Measurements from ENCODE around the gene SMC5.

Gene SMC5

DNA sequence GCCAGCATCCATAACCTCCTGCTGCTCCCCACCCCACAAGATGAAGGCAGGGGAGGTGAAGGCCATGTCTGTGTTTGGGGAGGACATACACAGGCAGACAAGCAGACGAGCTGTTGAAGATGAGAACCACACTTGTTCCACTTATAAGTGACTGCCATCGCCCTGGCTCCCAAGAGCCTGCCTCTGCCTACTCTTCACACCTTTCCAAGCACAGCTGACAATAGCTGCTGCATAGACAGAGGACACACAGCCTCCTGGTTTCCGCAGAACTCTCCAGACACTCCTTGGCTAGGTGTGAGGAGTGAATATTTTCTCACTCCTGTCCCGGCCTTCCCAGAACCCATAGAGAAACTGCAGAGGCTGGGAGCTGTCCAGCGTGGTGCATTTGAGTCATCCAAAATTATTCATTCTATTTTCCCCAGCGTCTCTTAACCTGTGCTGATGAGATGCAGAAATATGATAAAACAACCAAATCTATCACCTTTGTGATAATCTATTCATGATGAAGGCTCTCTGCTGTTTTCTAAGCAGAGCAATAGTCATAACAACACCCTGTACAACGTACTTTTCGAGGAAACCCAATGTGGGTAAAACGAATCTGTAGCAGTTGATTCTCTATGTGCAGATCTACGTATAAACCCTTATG is 131.0 kb downstream of the SMC5 start:
- Histone ChIP-seq H2BK120ac (ENCODE audit: low read depth, low read length) (no peak overlapping the region), H3K27me3 (ENCODE audit: control insufficient read depth in 1 of 2, insufficient read depth in 1 of 2, low read length in 2 of 2) (no peaks in the 10 kb centered on the region), H3K18ac (ENCODE audit: low read depth in 1 of 2, low read length in 2 of 2) (no peak overlapping the region), H2BK5ac (ENCODE audit: low read depth, low read length, poor library complexity, severe bottlenecking) (no peak overlapping the region), H3K4me2 (ENCODE audit: low read length, poor library complexity, severe bottlenecking) (no peak overlapping the region), H4K91ac (ENCODE audit: low read length) (no peak overlapping the region), H3K4ac (ENCODE audit: low read depth in 1 of 2, low read length in 2 of 2) (no peak overlapping the region), H2BK15ac (ENCODE audit: low read depth, poor library complexity, severe bottlenecking) (no peak overlapping the region), H4K8ac (ENCODE audit: low read length) (no peak overlapping the region), H2AFZ (ENCODE audit: low read depth, low read length) (no peak overlapping the region), H3K14ac (ENCODE audit: low read length in 2 of 2) (no peak overlapping the region), H2AK5ac (ENCODE audit: low read length, severe bottlenecking) (no peak overlapping the region), H3K79me1 (replicated peaks; ENCODE audit: low read length, poor library complexity, severe bottlenecking) (peaks cover 15% of the 10 kb centered on the region), H3K9me3 (ENCODE audit: control insufficient read depth, low read length) (no peaks in the 10 kb centered on the region), H3K23ac (ENCODE audit: low read length in 2 of 2) (no peak overlapping the region), H3K27ac (ENCODE audit: low read length, poor library complexity, severe bottlenecking) (no peak overlapping the region), H3K4me3 (ENCODE audit: insufficient read depth in 1 of 2, low read depth in 1 of 2, low read length in 2 of 2) (no peak overlapping the region), H3K9ac (ENCODE audit: low read length) (no peak overlapping the region), H2BK12ac (ENCODE audit: low read length in 2 of 2) (no peak overlapping the region), H3K4me1 (ENCODE audit: control insufficient read depth, insufficient read depth, low read depth, low read length) (peaks cover 2% of the 10 kb centered on the region), H3K36me3 (ENCODE audit: control insufficient read depth in 1 of 2, insufficient read depth in 2 of 2, low read depth in 1 of 2, low read length in 2 of 2) (peaks cover 3 to 29% of the 10 kb centered on the region in 2 experiments)
- DNase-seq: peak; percentile 59
- 68% methylated on average over 10 of the region's 10 CpGs for WGBS

DNA sequence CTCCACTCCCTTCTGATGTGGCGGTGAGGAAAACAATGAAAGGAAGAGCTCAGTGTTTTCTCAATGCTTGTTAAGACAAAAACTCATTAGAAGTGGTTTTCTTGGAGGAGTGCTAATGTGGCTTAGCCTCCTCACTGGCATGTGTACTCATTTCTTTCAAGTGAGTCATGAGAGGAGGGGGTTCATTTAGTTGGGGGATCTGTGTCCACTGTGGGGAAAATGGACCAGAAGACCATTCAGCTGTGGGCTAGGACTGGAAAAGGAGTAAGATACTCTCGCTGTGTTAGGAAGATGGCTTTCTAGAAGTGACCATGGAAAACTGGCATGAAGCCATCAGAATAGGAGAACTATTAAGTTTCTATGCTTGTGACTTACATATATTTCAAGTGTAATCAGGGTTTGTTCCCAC is 132.2 kb downstream of the SMC5 start:
- Histone ChIP-seq H2AFZ (ENCODE audit: low read depth, low read length) (no peak overlapping the region), H3K14ac (ENCODE audit: low read length in 2 of 2) (no peak overlapping the region), H3K18ac (ENCODE audit: low read depth in 1 of 2, low read length in 2 of 2) (peak overlapping the region in 1 of 2 experiments; percentile 12), H2BK5ac (ENCODE audit: low read depth, low read length, poor library complexity, severe bottlenecking) (no peak overlapping the region), H3K4me3 (ENCODE audit: insufficient read depth in 1 of 2, low read depth in 1 of 2, low read length in 2 of 2) (no peak overlapping the region), H4K8ac (ENCODE audit: low read length) (no peak overlapping the region), H2BK120ac (ENCODE audit: low read depth, low read length) (no peak overlapping the region), H3K4me2 (ENCODE audit: low read length, poor library complexity, severe bottlenecking) (no peak overlapping the region), H3K23ac (ENCODE audit: low read length in 2 of 2) (no peak overlapping the region), H3K36me3 (ENCODE audit: control insufficient read depth in 1 of 2, insufficient read depth in 2 of 2, low read depth in 1 of 2, low read length in 2 of 2) (peaks cover 3 to 17% of the 10 kb centered on the region in 2 experiments), H2BK12ac (ENCODE audit: low read length in 2 of 2) (no peak overlapping the region), H3K9ac (ENCODE audit: low read length) (no peak overlapping the region), H3K4me1 (ENCODE audit: control insufficient read depth, insufficient read depth, low read depth, low read length) (peaks cover 2% of the 10 kb centered on the region), H2AK5ac (ENCODE audit: low read length, severe bottlenecking) (no peak overlapping the region), H3K27me3 (ENCODE audit: control insufficient read depth in 1 of 2, insufficient read depth in 1 of 2, low read length in 2 of 2) (no peaks in the 10 kb centered on the region), H2BK15ac (ENCODE audit: low read depth, poor library complexity, severe bottlenecking) (no peak overlapping the region), H4K91ac (ENCODE audit: low read length) (no peak overlapping the region), H3K27ac (ENCODE audit: low read length, poor library complexity, severe bottlenecking) (no peak overlapping the region), H3K79me1 (replicated peaks; ENCODE audit: low read length, poor library complexity, severe bottlenecking) (peaks cover 17% of the 10 kb centered on the region), H3K9me3 (ENCODE audit: control insufficient read depth, low read length) (no peaks in the 10 kb centered on the region), H3K4ac (ENCODE audit: low read depth in 1 of 2, low read length in 2 of 2) (no peak overlapping the region)
- WGBS: 96% methylated on average over 2 of the region's 2 CpGs
- no peak for DNase-seq

GRCh38 chr9:70392189-70392588 is 133.4 kb downstream of the SMC5 start:
- no peak overlapping the region for H3K9ac ChIP-seq (ENCODE audit: low read length)
- H3K23ac ChIP-seq (ENCODE audit: low read length in 2 of 2): no peak overlapping the region
- H3K4me1 ChIP-seq (ENCODE audit: control insufficient read depth, insufficient read depth, low read depth, low read length): peaks cover 2% of the 10 kb centered on the region
- H3K79me1 ChIP-seq (replicated peaks; ENCODE audit: low read length, poor library complexity, severe bottlenecking): peaks cover 17% of the 10 kb centered on the region
- DNase-seq: no peak
- no peak overlapping the region for H3K18ac ChIP-seq (ENCODE audit: low read depth in 1 of 2, low read length in 2 of 2)
- no peak overlapping the region for H3K27ac ChIP-seq (ENCODE audit: low read length, poor library complexity, severe bottlenecking)
- peaks cover 3 to 5% of the 10 kb centered on the region in 2 experiments for H3K36me3 ChIP-seq (ENCODE audit: control insufficient read depth in 1 of 2, insufficient read depth in 2 of 2, low read depth in 1 of 2, low read length in 2 of 2)
- no peak overlapping the region for H2BK120ac ChIP-seq (ENCODE audit: low read depth, low read length)
- no peak overlapping the region for H3K4me2 ChIP-seq (ENCODE audit: low read length, poor library complexity, severe bottlenecking)
- H3K4ac ChIP-seq (ENCODE audit: low read depth in 1 of 2, low read length in 2 of 2): no peak overlapping the region
- H4K8ac ChIP-seq (ENCODE audit: low read length): no peak overlapping the region
- 50% methylated on average over 1 of the region's 2 CpGs for WGBS
- H4K91ac ChIP-seq (ENCODE audit: low read length): no peak overlapping the region
- H3K14ac ChIP-seq (ENCODE audit: low read length in 2 of 2): no peak overlapping the region
- H2AFZ ChIP-seq (ENCODE audit: low read depth, low read length): no peak overlapping the region
- H2BK12ac ChIP-seq (ENCODE audit: low read length in 2 of 2): no peak overlapping the region
- no peak overlapping the region for H2AK5ac ChIP-seq (ENCODE audit: low read length, severe bottlenecking)
- no peaks in the 10 kb centered on the region for H3K27me3 ChIP-seq (ENCODE audit: control insufficient read depth in 1 of 2, insufficient read depth in 1 of 2, low read length in 2 of 2)
- H2BK15ac ChIP-seq (ENCODE audit: low read depth, poor library complexity, severe bottlenecking): no peak overlapping the region
- H2BK5ac ChIP-seq (ENCODE audit: low read depth, low read length, poor library complexity, severe bottlenecking): no peak overlapping the region
- H3K9me3 ChIP-seq (ENCODE audit: control insufficient read depth, low read length): no peaks in the 10 kb centered on the region
- H3K4me3 ChIP-seq (ENCODE audit: insufficient read depth in 1 of 2, low read depth in 1 of 2, low read length in 2 of 2): no peak overlapping the region

GRCh38 chr9:70392850-70393249 is 134.1 kb downstream of the SMC5 start:
- Histone ChIP-seq H3K9ac (ENCODE audit: low read length) (no peak overlapping the region), H3K27me3 (ENCODE audit: control insufficient read depth in 1 of 2, insufficient read depth in 1 of 2, low read length in 2 of 2) (no peaks in the 10 kb centered on the region), H3K4me2 (ENCODE audit: low read length, poor library complexity, severe bottlenecking) (no peak overlapping the region), H3K9me3 (ENCODE audit: control insufficient read depth, low read length) (no peaks in the 10 kb centered on the region), H2BK5ac (ENCODE audit: low read depth, low read length, poor library complexity, severe bottlenecking) (no peak overlapping the region), H3K27ac (ENCODE audit: low read length, poor library complexity, severe bottlenecking) (no peak overlapping the region), H3K4me3 (ENCODE audit: insufficient read depth in 1 of 2, low read depth in 1 of 2, low read length in 2 of 2) (no peak overlapping the region), H3K79me1 (replicated peaks; ENCODE audit: low read length, poor library complexity, severe bottlenecking) (peaks cover 13% of the 10 kb centered on the region), H3K23ac (ENCODE audit: low read length in 2 of 2) (no peak overlapping the region), H3K18ac (ENCODE audit: low read depth in 1 of 2, low read length in 2 of 2) (no peak overlapping the region), H4K8ac (ENCODE audit: low read length) (no peak overlapping the region), H2AK5ac (ENCODE audit: low read length, severe bottlenecking) (no peak overlapping the region), H2BK120ac (ENCODE audit: low read depth, low read length) (no peak overlapping the region), H2BK12ac (ENCODE audit: low read length in 2 of 2) (no peak overlapping the region), H2AFZ (ENCODE audit: low read depth, low read length) (no peak overlapping the region), H3K4me1 (ENCODE audit: control insufficient read depth, insufficient read depth, low read depth, low read length) (peaks cover 2% of the 10 kb centered on the region), H2BK15ac (ENCODE audit: low read depth, poor library complexity, severe bottlenecking) (no peak overlapping the region), H4K91ac (ENCODE audit: low read length) (no peak overlapping the region), H3K14ac (ENCODE audit: low read length in 2 of 2) (no peak overlapping the region), H3K4ac (ENCODE audit: low read depth in 1 of 2, low read length in 2 of 2) (no peak overlapping the region), H3K36me3 (ENCODE audit: control insufficient read depth in 1 of 2, insufficient read depth in 2 of 2, low read depth in 1 of 2, low read length in 2 of 2) (no peaks in the 10 kb centered on the region)
- DNase-seq: no peak
- WGBS: 96% methylated on average over 3 of the region's 3 CpGs

Data from mesenchymal stem cell (in vitro differentiated cells and primary cell).